ENCODE measurements around the gene ZNF470. TPM values are rescaled to one million over a fixed set of nuclear protein-coding genes. Genes with fewer than 3 reads are reported as not detected.

Gene ZNF470
- total RNA-seq (ENCODE audit: low replicate concordance): 5.1 and 6.5 TPM in 2 replicates
- long read RNA-seq, full-length matches to known transcripts: 3 of 5 reads
- long read RNA-seq, partial matches to known transcripts: 1 of 5 reads
- long read RNA-seq, other reads (novel, unspliced or antisense): 1 of 5 reads

GRCh38 chr19:56567274-56568120 lies at the start of gene ZNF470:
ZNF470 (plus strand) TSS chr19:56567468; CDS start chr19:56570312, 2,844 bp downstream.
- no peaks in the 10 kb centered on the region for H3K27me3 Mint-ChIP-seq
- peak; percentile 92 for DNase-seq (ENCODE audit: extremely low spot score, unreplicated experiment)
- peak within 1 kb of the TSS; percentile 99 for H3K4me3 Mint-ChIP-seq
- H3K36me3 Mint-ChIP-seq: peaks cover 50% of the 10 kb centered on the region
- H3K9me3 Mint-ChIP-seq: peaks cover 4% of the 10 kb centered on the region
- TF ChIP-seq, protein P1, sequence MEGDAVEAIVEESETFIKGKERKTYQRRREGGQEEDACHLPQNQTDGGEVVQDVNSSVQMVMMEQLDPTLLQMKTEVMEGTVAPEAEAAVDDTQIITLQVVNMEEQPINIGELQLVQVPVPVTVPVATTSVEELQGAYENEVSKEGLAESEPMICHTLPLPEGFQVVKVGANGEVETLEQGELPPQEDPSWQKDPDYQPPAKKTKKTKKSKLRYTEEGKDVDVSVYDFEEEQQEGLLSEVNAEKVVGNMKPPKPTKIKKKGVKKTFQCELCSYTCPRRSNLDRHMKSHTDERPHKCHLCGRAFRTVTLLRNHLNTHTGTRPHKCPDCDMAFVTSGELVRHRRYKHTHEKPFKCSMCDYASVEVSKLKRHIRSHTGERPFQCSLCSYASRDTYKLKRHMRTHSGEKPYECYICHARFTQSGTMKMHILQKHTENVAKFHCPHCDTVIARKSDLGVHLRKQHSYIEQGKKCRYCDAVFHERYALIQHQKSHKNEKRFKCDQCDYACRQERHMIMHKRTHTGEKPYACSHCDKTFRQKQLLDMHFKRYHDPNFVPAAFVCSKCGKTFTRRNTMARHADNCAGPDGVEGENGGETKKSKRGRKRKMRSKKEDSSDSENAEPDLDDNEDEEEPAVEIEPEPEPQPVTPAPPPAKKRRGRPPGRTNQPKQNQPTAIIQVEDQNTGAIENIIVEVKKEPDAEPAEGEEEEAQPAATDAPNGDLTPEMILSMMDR (conservative IDR thresholded peaks at IDR 0.05): no peak
- peak within 1 kb of the TSS; percentile 92 for H3K27ac Mint-ChIP-seq
- no peaks in the 10 kb centered on the region for H3K4me1 Mint-ChIP-seq (ENCODE audit: unreplicated experiment)

DNA sequence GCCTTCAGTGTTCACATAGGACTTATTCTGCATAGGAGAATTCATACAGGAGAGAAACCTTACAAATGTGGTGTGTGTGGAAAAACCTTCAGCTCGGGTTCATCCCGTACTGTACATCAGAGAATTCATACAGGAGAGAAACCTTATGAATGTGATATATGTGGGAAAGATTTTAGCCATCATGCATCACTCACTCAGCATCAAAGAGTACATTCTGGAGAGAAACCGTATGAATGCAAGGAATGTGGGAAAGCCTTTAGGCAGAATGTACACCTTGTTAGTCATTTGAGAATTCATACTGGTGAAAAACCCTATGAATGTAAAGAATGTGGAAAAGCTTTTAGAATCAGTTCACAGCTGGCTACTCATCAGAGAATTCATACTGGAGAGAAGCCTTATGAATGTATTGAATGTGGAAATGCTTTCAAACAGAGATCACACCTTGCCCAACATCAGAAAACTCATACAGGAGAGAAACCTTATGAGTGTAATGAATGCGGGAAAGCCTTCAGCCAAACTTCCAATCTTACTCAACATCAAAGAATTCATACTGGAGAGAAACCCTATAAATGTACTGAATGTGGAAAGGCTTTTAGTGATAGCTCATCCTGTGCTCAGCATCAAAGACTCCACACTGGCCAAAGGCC lies 41.9 kb upstream of the ZNF470 start:
- Mint-ChIP-seq H3K27me3 (no peaks in the 10 kb centered on the region), H3K4me3 (no peak overlapping the region), H3K36me3 (peaks cover 3% of the 10 kb centered on the region), H3K27ac (no peak overlapping the region), H3K4me1 (ENCODE audit: unreplicated experiment) (no peaks in the 10 kb centered on the region), H3K9me3 (peaks cover 31% of the 10 kb centered on the region)
- no peak for DNase-seq (ENCODE audit: extremely low spot score, unreplicated experiment)
- TF ChIP-seq, protein P1 (conservative IDR thresholded peaks at IDR 0.05): no peak

DNA sequence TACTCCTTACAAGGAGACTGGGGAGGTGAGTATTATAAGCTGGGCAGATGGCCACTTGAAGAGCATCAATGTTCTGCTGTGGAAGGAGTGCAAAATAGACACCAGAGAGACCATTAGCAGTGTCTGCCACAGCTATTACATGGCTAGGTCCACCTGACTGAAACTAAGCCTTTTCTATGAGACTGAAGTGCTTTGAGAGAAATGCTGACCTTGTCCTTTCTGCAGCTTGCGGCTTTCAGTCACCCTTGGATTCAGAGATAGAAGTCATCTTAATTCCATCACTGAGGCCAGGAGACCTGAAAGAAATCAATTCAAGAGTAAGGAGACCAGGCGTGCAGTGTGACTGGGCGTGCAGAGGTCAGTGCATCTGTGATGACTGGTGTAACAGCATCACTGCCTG lies 29.8 kb upstream of the ZNF470 start:
- peaks cover 18% of the 10 kb centered on the region for H3K9me3 Mint-ChIP-seq
- H3K27ac Mint-ChIP-seq: peak overlapping the region; percentile 88

DNA sequence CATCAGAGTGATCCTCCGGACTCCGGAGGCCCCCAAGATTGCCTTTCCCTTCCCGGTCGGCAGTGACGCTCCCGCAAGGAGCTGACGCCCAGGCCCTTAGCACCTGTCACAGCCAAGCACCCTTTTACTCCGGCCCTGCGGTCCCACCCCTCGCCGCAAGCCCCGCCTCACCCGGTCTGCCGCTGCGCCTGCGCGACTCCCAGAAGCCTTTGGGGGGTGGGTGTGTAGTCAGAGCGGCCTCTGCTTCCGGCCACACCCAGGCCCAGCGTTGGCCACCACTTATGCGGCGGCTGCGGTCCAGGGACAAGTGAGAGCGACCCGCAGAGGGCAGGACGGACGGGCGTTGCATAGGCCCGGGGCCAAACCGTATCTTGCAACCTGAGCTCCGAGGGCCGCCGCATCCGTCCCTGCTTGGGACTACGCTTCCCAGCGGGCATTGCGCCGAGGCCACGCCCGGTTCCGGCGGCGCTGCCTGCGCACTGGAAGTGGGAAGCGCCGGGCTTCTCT lies 29.0 kb upstream of the ZNF470 start:
- Mint-ChIP-seq H3K36me3 (peaks cover 25% of the 10 kb centered on the region), H3K4me3 (peak overlapping the region; percentile 95), H3K4me1 (ENCODE audit: unreplicated experiment) (no peaks in the 10 kb centered on the region), H3K27me3 (no peaks in the 10 kb centered on the region), H3K9me3 (peaks cover 20% of the 10 kb centered on the region), H3K27ac (peak overlapping the region; percentile 88)
- TF ChIP-seq, protein P1 (conservative IDR thresholded peaks at IDR 0.05): no peak
- DNase-seq (ENCODE audit: extremely low spot score, unreplicated experiment): peak; percentile 92

More for the DNA sequence above, 29.8 kb upstream of the ZNF470 start:
- Mint-ChIP-seq H3K36me3 (peaks cover 21% of the 10 kb centered on the region), H3K4me3 (peak overlapping the region; percentile 95), H3K27me3 (no peaks in the 10 kb centered on the region), H3K4me1 (ENCODE audit: unreplicated experiment) (no peaks in the 10 kb centered on the region)
- TF ChIP-seq, protein P1 (conservative IDR thresholded peaks at IDR 0.05): no peak
- DNase-seq (ENCODE audit: extremely low spot score, unreplicated experiment): no peak

DNA sequence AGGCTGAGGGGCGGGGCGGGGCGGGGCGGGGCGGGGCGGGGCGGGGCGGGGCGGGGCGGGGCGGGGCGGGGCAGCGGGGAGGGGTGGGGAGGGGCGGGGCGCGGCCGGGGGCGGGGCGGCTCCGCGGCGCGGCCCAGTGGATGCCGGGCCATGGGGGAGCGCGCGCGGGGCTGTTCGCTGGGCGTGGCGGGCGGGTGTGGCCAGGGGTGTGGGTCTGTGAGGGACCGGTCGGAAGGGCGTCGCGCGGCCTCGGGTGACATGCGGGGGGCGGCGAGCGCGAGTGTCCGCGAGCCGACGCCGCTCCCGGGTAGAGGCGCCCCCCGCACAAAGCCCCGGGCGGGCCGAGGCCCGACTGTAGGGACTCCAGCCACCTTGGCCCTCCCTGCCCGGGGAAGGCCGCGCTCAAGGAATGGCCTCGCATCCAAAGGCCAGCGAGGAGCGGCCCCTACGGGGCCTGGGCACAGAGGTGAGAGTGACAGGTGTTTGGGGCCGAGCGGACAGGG lies 28.5 kb upstream of the ZNF470 start, which contains the start of gene ZFP28:
Gene ZFP28, plus strand, starts transcription at position 188 of the 503 bp plus-strand sequence. Its CDS starts 71 bp downstream, at position 259.
- H3K27me3 Mint-ChIP-seq: no peaks in the 10 kb centered on the region
- peak; percentile 75 for DNase-seq (ENCODE audit: extremely low spot score, unreplicated experiment)
- H3K36me3 Mint-ChIP-seq: peaks cover 30% of the 10 kb centered on the region
- peak within 1 kb of the TSS; percentile 88 for H3K27ac Mint-ChIP-seq
- no peaks in the 10 kb centered on the region for H3K4me1 Mint-ChIP-seq (ENCODE audit: unreplicated experiment)
- TF ChIP-seq, protein P1 (conservative IDR thresholded peaks at IDR 0.05): no peak
- peaks cover 20% of the 10 kb centered on the region for H3K9me3 Mint-ChIP-seq
- H3K4me3 Mint-ChIP-seq: peak within 1 kb of the TSS; percentile 95
